Measurements from ENCODE around the gene PKP4. TPM values are rescaled to one million over a fixed set of nuclear protein-coding genes. Genes with fewer than 3 reads are reported as not detected.

The PKP4 gene
- total RNA-seq, 1 donor from 2014 or later = 42.4 TPM

DNA sequence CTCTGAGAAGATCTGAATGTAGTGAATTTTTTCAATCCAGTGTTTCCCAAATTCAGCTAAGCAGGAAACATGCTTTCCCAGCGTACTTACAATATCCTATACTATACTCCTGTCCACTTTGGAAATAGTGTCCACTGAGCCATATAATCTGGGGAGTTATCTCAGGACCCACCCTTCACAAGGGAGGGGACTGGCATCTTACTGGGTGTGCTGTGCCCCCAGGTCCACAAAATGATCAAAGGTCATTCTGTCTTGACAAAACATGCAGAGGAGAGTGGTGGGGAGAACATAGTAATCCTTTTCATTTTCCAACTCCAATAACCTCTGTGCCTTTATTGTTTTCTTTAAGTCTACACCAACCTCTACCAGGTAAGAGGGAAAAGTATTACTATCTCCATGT lies 258.6 kb downstream of the PKP4 start:
- DNase-seq (ENCODE audit: low spot score) = no peak

DNA sequence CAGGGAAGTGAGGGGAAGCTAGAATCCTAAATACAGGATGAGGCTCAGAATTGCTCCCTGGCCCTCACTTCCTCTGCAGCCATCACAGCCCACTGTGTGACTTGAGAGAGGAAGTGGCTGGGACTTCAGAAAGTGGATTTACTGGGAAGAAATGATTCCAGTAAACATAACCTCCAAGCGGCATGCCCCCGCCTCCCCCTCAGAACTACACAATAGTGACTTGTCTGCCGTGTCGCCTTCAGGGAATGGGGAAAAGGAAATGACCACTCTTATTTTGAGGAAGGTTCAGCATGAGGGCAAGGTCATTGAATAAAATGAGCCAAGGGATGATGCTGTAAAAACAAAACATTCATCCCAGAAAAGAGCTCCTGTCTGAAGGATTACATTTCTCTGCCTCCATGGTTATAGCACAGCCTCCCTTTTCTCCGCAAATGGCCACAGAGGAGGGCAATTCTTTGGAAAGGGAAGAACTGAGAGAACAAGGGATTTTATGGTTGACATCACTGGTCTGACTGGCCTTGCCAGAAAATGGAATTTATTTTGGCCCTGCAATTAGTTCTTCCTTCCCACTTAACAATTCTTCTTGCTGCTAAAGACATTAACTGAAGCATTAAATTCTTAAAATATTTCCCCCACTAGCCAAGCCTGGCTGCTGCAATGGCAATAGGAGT lies 259.5 kb downstream of the PKP4 start:
- DNase-seq (ENCODE audit: low spot score) = no peak

GRCh38 chr2:158716921-158717320 lies 260.2 kb downstream of the PKP4 start:
- DNase-seq (ENCODE audit: low spot score) = no peak

GRCh38 chr2:158717366-158718195 lies 260.8 kb downstream of the PKP4 start:
- no peak for DNase-seq (ENCODE audit: low spot score)

- DNase-seq (ENCODE audit: low spot score) = no peak
Measured at GRCh38 chr2:158718196-158718585, 261.4 kb downstream of the PKP4 start.

GRCh38 chr2:158718851-158719250 lies 262.1 kb downstream of the PKP4 start:
- no peak for DNase-seq (ENCODE audit: low spot score)

DNA sequence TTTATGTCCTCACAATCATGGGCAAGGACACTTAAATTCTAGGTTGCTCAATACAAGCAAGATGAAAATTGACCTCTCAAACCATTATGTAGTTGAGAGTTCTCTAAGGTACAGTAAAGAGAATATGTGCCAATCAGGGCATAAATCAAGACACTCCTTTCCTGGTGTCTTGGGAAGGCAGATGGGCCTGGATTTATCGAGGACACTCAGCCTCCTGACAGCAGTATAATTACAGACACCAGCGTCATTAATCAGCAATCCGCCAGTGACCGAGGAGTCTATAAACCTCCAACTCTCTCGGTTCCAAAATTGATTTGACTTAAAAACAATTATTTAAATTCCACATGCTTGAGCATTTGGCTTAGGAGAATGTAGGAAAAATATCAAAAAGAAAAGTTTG lies 262.7 kb downstream of the PKP4 start:
- no peak for DNase-seq (ENCODE audit: low spot score)

- no peak for DNase-seq (ENCODE audit: low spot score)
Measured at GRCh38 chr2:158722266-158723105, 265.7 kb downstream of the PKP4 start.

GRCh38 chr2:158723181-158723838 lies 266.6 kb downstream of the PKP4 start:
- no peak for DNase-seq (ENCODE audit: low spot score)

- DNase-seq (ENCODE audit: low spot score) = no peak
Measured at GRCh38 chr2:158723921-158724802, 267.4 kb downstream of the PKP4 start.

- DNase-seq (ENCODE audit: low spot score) = no peak
Measured at GRCh38 chr2:158724803-158725381, 268.1 kb downstream of the PKP4 start.

GRCh38 chr2:158725441-158725891 lies 268.7 kb downstream of the PKP4 start:
- no peak for DNase-seq (ENCODE audit: low spot score)

- no peak for DNase-seq (ENCODE audit: low spot score)
Measured at GRCh38 chr2:158726911-158727592, 270.3 kb downstream of the PKP4 start.

GRCh38 chr2:158728422-158728821 lies 271.7 kb downstream of the PKP4 start:
- no peak for DNase-seq (ENCODE audit: low spot score)

- DNase-seq (ENCODE audit: low spot score) = no peak
Measured at GRCh38 chr2:158729451-158729850, 272.7 kb downstream of the PKP4 start.

DNA sequence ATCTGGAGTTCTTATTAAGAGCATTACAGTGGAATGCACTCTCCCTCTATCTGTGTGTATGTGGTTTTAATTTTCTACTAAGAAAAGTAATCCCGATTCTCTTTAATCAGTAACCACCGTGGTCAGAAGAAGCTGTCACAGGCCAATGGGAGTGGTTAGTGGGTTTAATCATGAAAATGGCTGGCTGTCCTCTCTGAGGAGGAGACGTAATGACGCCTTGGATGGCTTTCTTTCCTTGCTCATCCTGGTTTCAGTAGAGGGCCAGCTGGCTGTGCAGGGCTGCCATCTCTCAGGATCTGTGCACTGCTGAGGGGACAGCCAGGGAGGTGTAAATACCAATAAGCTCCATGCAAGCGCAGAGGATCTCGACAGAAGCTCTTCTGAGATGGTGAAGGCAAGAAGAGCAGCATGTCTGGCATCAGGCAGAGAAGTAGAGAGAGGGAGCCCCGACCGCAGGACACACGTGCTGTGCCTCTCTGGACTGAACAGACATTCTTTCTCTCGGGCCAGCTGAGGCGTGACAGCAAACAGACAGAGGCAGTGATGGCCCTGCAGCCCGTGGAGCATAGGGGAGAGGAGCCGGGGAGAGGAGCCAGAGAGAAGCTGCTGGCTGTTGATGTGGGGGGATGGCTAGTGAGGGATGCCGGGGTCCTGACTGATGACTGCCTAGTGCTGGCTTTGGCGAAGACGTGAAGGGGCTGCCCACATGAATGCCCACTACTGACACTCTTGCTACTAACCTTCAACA lies 273.3 kb downstream of the PKP4 start:
- DNase-seq (ENCODE audit: low spot score) = no peak

- DNase-seq (ENCODE audit: low spot score) = no peak
Measured at GRCh38 chr2:158730621-158731140, 273.9 kb downstream of the PKP4 start.

DNA sequence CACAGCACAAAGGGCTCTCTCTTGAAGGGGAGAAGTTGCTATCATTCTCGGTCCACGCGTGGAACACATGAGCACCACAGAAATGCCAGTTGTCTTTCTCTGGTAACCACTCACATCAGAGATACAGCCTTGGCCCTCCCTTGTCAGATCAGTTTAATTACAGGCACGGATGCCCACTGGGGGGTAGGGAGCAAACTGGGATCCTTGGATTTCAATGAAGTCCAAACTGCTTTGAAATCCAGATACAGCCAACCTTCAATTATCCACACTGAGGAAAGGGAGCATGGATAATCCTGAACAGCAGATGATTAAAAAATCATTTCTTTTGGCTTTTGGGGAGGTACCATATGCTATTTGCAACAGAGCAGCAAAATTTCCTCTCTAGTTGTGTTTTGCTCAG lies 274.6 kb downstream of the PKP4 start:
- DNase-seq (ENCODE audit: low spot score) = no peak

Data from mesenteric fat pad (tissue), 1 donor.